ENCODE measurements around the gene C2orf49.

DNA sequence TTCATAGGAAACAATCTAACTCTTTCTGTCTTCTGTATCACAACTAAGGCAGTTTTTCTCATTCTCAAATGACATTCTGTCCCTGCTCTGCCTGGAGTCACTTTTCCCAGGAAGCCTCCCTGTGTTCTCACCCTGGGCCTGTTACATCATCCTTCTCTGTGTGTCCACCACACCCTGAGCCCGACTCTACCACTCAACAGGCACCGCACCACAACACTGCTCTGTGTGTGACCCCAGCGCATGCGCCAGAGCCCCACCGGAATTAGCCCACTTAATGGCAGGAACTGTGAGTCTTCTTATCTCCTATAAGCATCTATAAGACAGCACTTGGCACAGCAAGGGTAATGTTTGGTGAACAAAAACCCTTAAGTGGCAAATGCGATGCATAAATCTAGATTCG lies 40.1 kb upstream of the C2orf49 start:
- no peak for TF ChIP-seq POLR2A (IDR thresholded peaks at IDR 0.05; ENCODE audit: low read length)
- no peak for TF ChIP-seq GATA1 (IDR thresholded peaks at IDR 0.05; ENCODE audit: low read depth, low read length)

Data from erythroblast (primary cell).